HG03039 (cell line): ENCODE measurements around the gene FGF18.
"Not testable (repeated sequence)": the region's sequence is repeated elsewhere in the genome, so short reads cannot be mapped to it uniquely, and the experiment has no call there.

Experiments used
- ATAC-seq: cut with Tn5 transposase; IDR thresholded peaks from one replicate; pipeline ENCODE4 v1.9.1; 2021; ENCODE audit warnings: mild to moderate bottlenecking, moderate library complexity; ENCODE audit not compliant: unreplicated experiment

FGF18 gene

GRCh38 chr5:171494452-171495121 is 75.1 kb downstream of the FGF18 start:
- no peak for ATAC-seq

- ATAC-seq: no peak
Observed at GRCh38 chr5:171495122-171495700, 75.8 kb downstream of the FGF18 start.

GRCh38 chr5:171496456-171496855 is 77.0 kb downstream of the FGF18 start:
- ATAC-seq: no peak

GRCh38 chr5:171497494-171497893 is 78.0 kb downstream of the FGF18 start:
- not testable (repeated sequence) for ATAC-seq

- no peak for ATAC-seq
Observed at GRCh38 chr5:171498166-171498565, 78.7 kb downstream of the FGF18 start.

- no peak for ATAC-seq
Observed at GRCh38 chr5:171499611-171500010, 80.2 kb downstream of the FGF18 start.

GRCh38 chr5:171505473-171506043 is 86.1 kb downstream of the FGF18 start:
- no peak for ATAC-seq

GRCh38 chr5:171506951-171507350 is 87.5 kb downstream of the FGF18 start:
- ATAC-seq: no peak
